ENCODE results near the gene CLPTM1. TPM values are rescaled to one million over a fixed set of nuclear protein-coding genes. Genes with fewer than 3 reads are reported as not detected.

CLPTM1 gene
- total and polyA plus RNA-seq, 9 of the 15 experiments (the other 6 are each of a cell fraction or from before 2014, with no cell fraction given) = 0.37 to 96.0 (median 27.5) TPM

- TF ChIP-seq ZNF592 (IDR thresholded peaks at IDR 0.05) (no peak), L3MBTL2 (IDR thresholded peaks at IDR 0.05) (peak; percentile 36; the same call in 1 of the 2 replicates), NCOA1 (IDR thresholded peaks at IDR 0.05; ENCODE audit: low read depth) (no peak), MECOM (CRISPR knock-in tag; IDR thresholded peaks at IDR 0.05) (peak; percentile 79), XRCC3 (IDR thresholded peaks at IDR 0.05) (no peak), MXD1 (CRISPR knock-in tag; IDR thresholded peaks at IDR 0.05; ENCODE audit: borderline replicate concordance, poor library complexity, severe bottlenecking) (no peak), DNMT1 (IDR thresholded peaks at IDR 0.05) (no peak), ZFP91 (CRISPR knock-in tag; IDR thresholded peaks at IDR 0.05) (no peak), CEBPZ (IDR thresholded peaks at IDR 0.05; ENCODE audit: borderline replicate concordance, low read depth, low read length) (no peak), ZNF696 (CRISPR knock-in tag; conservative IDR thresholded peaks at IDR 0.05) (no peak), ZNF740 (CRISPR knock-in tag; IDR thresholded peaks at IDR 0.05) (no peak), ZNF740 (tag; IDR thresholded peaks at IDR 0.05) (no peak), POU5F1 (IDR thresholded peaks at IDR 0.05; ENCODE audit: borderline replicate concordance, low read depth, low read length, partially characterized antibody) (no peak), SPI1 (IDR thresholded peaks at IDR 0.05; ENCODE audit: borderline replicate concordance, low read depth, low read length) (no peak), PCBP2 (IDR thresholded peaks at IDR 0.05; ENCODE audit: low read depth, low read length, poor library complexity, severe bottlenecking) (no peak), E2F1 (CRISPR knock-in tag; IDR thresholded peaks at IDR 0.05) (no peak)
Observed at GRCh38 chr19:45010306-45010705, 55.1 kb downstream of the CLPTM1 start (continued).

All from K562 (cell line).